MM.1S (cell line): ENCODE measurements around the gene KCNG2.

Experiments
- CTCF ChIP-seq: fragments of 300-600 bp; sonication (generic); IDR thresholded peaks from 2 replicates; pipeline ENCODE4 v1.5.1; 2016; ENCODE audit warnings: antibody characterized with exemption, low read length, mixed read lengths
- EZH2 ChIP-seq: fragments of 300-600 bp; sonication (generic); optimal IDR thresholded peaks from 2 replicates; pipeline ENCODE3; 2017; ENCODE audit warnings: low read depth, mild to moderate bottlenecking, antibody characterized with exemption, low read length, mixed read lengths
- EZH2phosphoT487 ChIP-seq: fragments of 300-600 bp; sonication (generic); IDR thresholded peaks from 2 replicates; pipeline ENCODE4 v1.6.1; 2018; ENCODE audit warnings: antibody characterized with exemption, low read length

DNA sequence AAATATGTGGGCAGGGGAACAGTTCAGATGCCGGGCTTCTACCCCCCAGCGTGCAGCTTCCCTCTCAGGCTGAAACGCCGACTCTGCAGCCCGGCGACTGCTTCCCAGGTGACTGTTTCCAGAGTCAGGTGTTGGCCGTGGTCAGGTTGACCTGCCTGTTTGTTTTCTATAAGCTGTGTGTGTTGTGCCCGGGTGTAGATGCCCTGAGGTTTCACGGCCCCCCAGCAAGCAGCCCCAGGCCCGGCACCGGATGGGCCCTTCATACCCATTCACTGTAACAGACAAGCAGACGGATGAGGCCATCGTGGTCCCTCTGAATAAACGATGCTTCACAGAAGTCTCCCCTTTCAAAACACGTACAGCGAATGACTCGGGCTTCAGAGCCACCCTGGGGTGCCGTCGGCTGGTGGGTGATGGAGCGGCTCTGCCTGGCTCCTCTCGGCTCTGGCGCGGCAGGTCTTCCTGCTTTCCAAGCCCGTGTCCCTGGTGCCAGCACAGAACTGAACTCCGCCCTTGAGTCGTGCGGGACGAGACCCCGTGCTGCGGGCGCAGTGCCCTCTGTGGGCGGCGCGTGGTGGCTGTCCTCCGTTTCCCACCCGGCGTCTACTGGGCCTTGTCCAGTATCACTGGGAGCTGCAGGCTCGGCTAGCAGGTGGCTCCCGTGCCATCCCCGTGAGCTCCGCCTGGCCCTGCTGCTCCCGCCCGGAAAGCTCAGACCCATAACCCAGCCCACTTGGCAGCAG, 15.0 kb upstream of the KCNG2 start:
- TF ChIP-seq CTCF, result no peak
- no peak for TF ChIP-seq EZH2phosphoT487
- no peak for TF ChIP-seq EZH2
